SH-SY5Y (cell line): ENCODE data around the gene EIF4A3.

Experiments used
- GATA2 ChIP-seq: IDR thresholded peaks from 2 replicates; pipeline ENCODE4 v1.6.1; 2011; ENCODE audit warnings: mild to moderate bottlenecking, low read depth, low read length
- GATA3 ChIP-seq: IDR thresholded peaks from 2 replicates; pipeline ENCODE4 v1.6.1; 2011; ENCODE audit warnings: low read depth, mild to moderate bottlenecking, low read length, moderate library complexity

- no peak for TF ChIP-seq GATA2
- TF ChIP-seq GATA3: no peak
Measured at GRCh38 chr17:80092959-80093358, 54.0 kb downstream of the EIF4A3 start.
